Smooth muscle cell (in vitro differentiated cells): ENCODE measurements around the gene CRIP1. TPM values are rescaled to one million over a fixed set of nuclear protein-coding genes. Genes with fewer than 3 reads are reported as not detected.

Experiments
- DNase-seq: peaks from one replicate; lab custom pipeline; 2025; ENCODE audit not compliant: unreplicated experiment; lab: John Stamatoyannopoulos, UW
- H2AFZ ChIP-seq: fragments of 200-600 bp; sonication (generic); 2 replicates; pipeline ENCODE4 v1.6.0; 2016; ENCODE audit warnings: antibody characterized with exemption, low read depth, mild to moderate bottlenecking
- H3F3A ChIP-seq: fragments of 200-600 bp; sonication (generic); 2 replicates; pipeline ENCODE4 v1.6.0; 2017; ENCODE audit warnings: antibody characterized with exemption, low read depth
- H3K27ac ChIP-seq: fragments of 200-600 bp; sonication (generic); 2 replicates; pipeline ENCODE4 v1.5.1; 2016; ENCODE audit warnings: low read depth, mild to moderate bottlenecking
- H3K27me3 ChIP-seq: fragments of 200-600 bp; sonication (generic); 2 replicates; pipeline ENCODE4 v1.6.1; 2016; ENCODE audit warnings: low read depth, mild to moderate bottlenecking
- H3K36me3 ChIP-seq: fragments of 200-600 bp; sonication (generic); 2 replicates; pipeline ENCODE4 v1.5.1; 2016; ENCODE audit warnings: low read depth
- H3K4me1 ChIP-seq: fragments of 200-600 bp; sonication (generic); 2 replicates; pipeline ENCODE4 v1.5.1; 2016; ENCODE audit warnings: low read depth
- H3K4me2 ChIP-seq: fragments of 200-600 bp; sonication (generic); 2 replicates; pipeline ENCODE4 v1.6.0; 2016; ENCODE audit warnings: mild to moderate bottlenecking
- H3K4me3 ChIP-seq: fragments of 200-600 bp; sonication (generic); 2 replicates; pipeline ENCODE4 v1.5.1; 2016; ENCODE audit warnings: mild to moderate bottlenecking
- H3K79me2 ChIP-seq: fragments of 200-600 bp; sonication (generic); 2 replicates; pipeline ENCODE4 v1.6.0; 2016; ENCODE audit warnings: low read depth, mild to moderate bottlenecking
- H3K9ac ChIP-seq: fragments of 200-600 bp; sonication (generic); 2 replicates; pipeline ENCODE4 v1.6.0; 2016; ENCODE audit warnings: low read depth
- H3K9me3 ChIP-seq: fragments of 200-600 bp; sonication (generic); replicated peaks from 2 replicates; pipeline ENCODE4 v1.5.1; 2016; ENCODE audit warnings: low read depth
- H4K20me1 ChIP-seq: fragments of 200-600 bp; sonication (generic); 2 replicates; pipeline ENCODE4 v1.6.0; 2016; ENCODE audit warnings: low read depth
- CTCF ChIP-seq: fragments of 200-600 bp; sonication (generic); IDR thresholded peaks from 2 replicates; pipeline ENCODE4 v1.5.1; 2017; ENCODE audit warnings: borderline replicate concordance, mild to moderate bottlenecking, antibody characterized with exemption; ENCODE audit not compliant: insufficient read depth, poor library complexity, severe bottlenecking
- WGBS: methylation state at CpG from one replicate; pipeline ENCODE4 v1.1.7; 2016; ENCODE audit warnings: low lambda C conversion rate; 5-methylcytosine and 5-hydroxymethylcytosine counted together
- polyA plus RNA-seq: library from polyadenylated mRNA; unstranded; fragments of >200 nt; fragmentation: Nextera tagmentation; extraction: Ambion mirVana; gene quantifications from 2 replicates; pipeline ENCODE4 v1.2.1, GENCODE V29; 2016
- total RNA-seq: library from RNA; depleted of rRNA; stranded (reverse); fragments of >200 nt; gene quantifications from 2 replicates; pipeline ENCODE4 v1.2.3, GENCODE V29; 2014

Gene CRIP1
- total and polyA plus RNA-seq, 2 experiments from 2014 or later = 4.9 to 31.8 TPM

GRCh38 chr14:105439179-105439578, 47.5 kb upstream of the CRIP1 start:
- no peaks in the 10 kb centered on the region for H3K9me3 ChIP-seq
- peaks cover 71% of the 10 kb centered on the region for H4K20me1 ChIP-seq
- H3K4me3 ChIP-seq = no peak overlapping the region
- H3K79me2 ChIP-seq = peaks cover 38% of the 10 kb centered on the region
- no peak for DNase-seq
- H3K4me1 ChIP-seq = no peaks in the 10 kb centered on the region
- no peak for TF ChIP-seq CTCF
- H3K4me2 ChIP-seq = no peak overlapping the region
- no peaks in the 10 kb centered on the region for H3K36me3 ChIP-seq
- H3K27ac ChIP-seq = no peak overlapping the region
- H3K27me3 ChIP-seq = no peaks in the 10 kb centered on the region
- no peak overlapping the region for H3K9ac ChIP-seq
- H3F3A ChIP-seq = no peaks in the 10 kb centered on the region
- H2AFZ ChIP-seq = no peak overlapping the region
- WGBS = 99% methylated on average over 11 of the region's 11 CpGs

GRCh38 chr14:105439710-105440553, 46.8 kb upstream of the CRIP1 start:
- no peaks in the 10 kb centered on the region for H3K9me3 ChIP-seq
- H2AFZ ChIP-seq = no peak overlapping the region
- WGBS = 96% methylated on average over 33 of the region's 33 CpGs
- no peak overlapping the region for H3K27ac ChIP-seq
- DNase-seq = no peak
- H3K79me2 ChIP-seq = peaks cover 31% of the 10 kb centered on the region
- H3K4me1 ChIP-seq = no peaks in the 10 kb centered on the region
- no peak overlapping the region for H3K4me2 ChIP-seq
- TF ChIP-seq CTCF = no peak
- no peaks in the 10 kb centered on the region for H3F3A ChIP-seq
- H3K27me3 ChIP-seq = no peaks in the 10 kb centered on the region
- H4K20me1 ChIP-seq = peaks cover 68% of the 10 kb centered on the region
- no peaks in the 10 kb centered on the region for H3K36me3 ChIP-seq
- H3K9ac ChIP-seq = no peak overlapping the region
- no peak overlapping the region for H3K4me3 ChIP-seq

- no peak for DNase-seq
- Histone ChIP-seq H3F3A (no peaks in the 10 kb centered on the region), H3K9me3 (no peaks in the 10 kb centered on the region), H3K4me2 (no peak overlapping the region), H3K27me3 (no peaks in the 10 kb centered on the region), H3K79me2 (peaks cover 25% of the 10 kb centered on the region), H3K27ac (no peak overlapping the region), H3K9ac (no peak overlapping the region), H4K20me1 (peaks cover 68% of the 10 kb centered on the region), H2AFZ (no peak overlapping the region), H3K36me3 (no peaks in the 10 kb centered on the region), H3K4me3 (no peak overlapping the region), H3K4me1 (no peaks in the 10 kb centered on the region)
- no peak for TF ChIP-seq CTCF
- 98% methylated on average over 15 of the region's 15 CpGs for WGBS
Observed at GRCh38 chr14:105440554-105440900, 46.2 kb upstream of the CRIP1 start.

GRCh38 chr14:105440992-105441391, 45.7 kb upstream of the CRIP1 start:
- Histone ChIP-seq H2AFZ (no peak overlapping the region), H3K9me3 (no peaks in the 10 kb centered on the region), H3K9ac (no peak overlapping the region), H3K27ac (no peak overlapping the region), H3K79me2 (peaks cover 20% of the 10 kb centered on the region), H3K27me3 (no peaks in the 10 kb centered on the region), H3K4me2 (no peak overlapping the region), H3K36me3 (no peaks in the 10 kb centered on the region), H3K4me3 (no peak overlapping the region), H3K4me1 (no peaks in the 10 kb centered on the region), H3F3A (no peaks in the 10 kb centered on the region), H4K20me1 (peaks cover 68% of the 10 kb centered on the region)
- 96% methylated on average over 6 of the region's 9 CpGs for WGBS
- no peak for DNase-seq
- TF ChIP-seq CTCF = no peak
